GM18499 (cell line): ENCODE measurements around the gene LRRTM2.

Experiments
- ATAC-seq: cut with Tn5 transposase; IDR thresholded peaks from one replicate; pipeline ENCODE4 v1.9.1; 2021; ENCODE audit warnings: moderate number of reproducible peaks; ENCODE audit not compliant: insufficient read depth, unreplicated experiment

Gene LRRTM2

GRCh38 chr5:138884554-138884953, 9.4 kb upstream of the LRRTM2 start:
- ATAC-seq: no peak

- no peak for ATAC-seq
These were observed 9.0 kb upstream of the LRRTM2 start for GRCh38 chr5:138884094-138884493.

- no peak for ATAC-seq
These were observed 8.1 kb upstream of the LRRTM2 start for GRCh38 chr5:138883211-138883610.

- no peak for ATAC-seq
These were observed 3.5 kb upstream of the LRRTM2 start for GRCh38 chr5:138878437-138879235.

GRCh38 chr5:138876811-138877210, 1.7 kb upstream of the LRRTM2 start:
- ATAC-seq: no peak

GRCh38 chr5:138875946-138876345, 811 bp upstream of the LRRTM2 start:
- ATAC-seq: no peak

GRCh38 chr5:138875552-138875875, 379 bp upstream of the LRRTM2 start:
- no peak for ATAC-seq

GRCh38 chr5:138874241-138874640, 894 bp downstream of the LRRTM2 start:
- no peak for ATAC-seq

- no peak for ATAC-seq
These were observed 1.5 kb downstream of the LRRTM2 start for GRCh38 chr5:138873466-138874221.

- no peak for ATAC-seq
These were observed 2.2 kb downstream of the LRRTM2 start for GRCh38 chr5:138872841-138873465.

GRCh38 chr5:138870611-138871010, 4.5 kb downstream of the LRRTM2 start:
- no peak for ATAC-seq

- ATAC-seq: no peak
These were observed 5.2 kb downstream of the LRRTM2 start for GRCh38 chr5:138869763-138870500.

- ATAC-seq: no peak
These were observed 6.1 kb downstream of the LRRTM2 start for GRCh38 chr5:138869038-138869437.

- no peak for ATAC-seq
These were observed 8.1 kb downstream of the LRRTM2 start for GRCh38 chr5:138867011-138867410.

GRCh38 chr5:138853132-138853531, 22.0 kb downstream of the LRRTM2 start:
- no peak for ATAC-seq

GRCh38 chr5:138850865-138851435, 24.2 kb downstream of the LRRTM2 start:
- ATAC-seq: no peak

- ATAC-seq: no peak
These were observed 25.3 kb downstream of the LRRTM2 start for GRCh38 chr5:138849882-138850281.

GRCh38 chr5:138849439-138849838, 25.7 kb downstream of the LRRTM2 start:
- no peak for ATAC-seq

GRCh38 chr5:138844812-138845513, 30.2 kb downstream of the LRRTM2 start:
- ATAC-seq: no peak

GRCh38 chr5:138844125-138844461, 31.0 kb downstream of the LRRTM2 start:
- ATAC-seq: no peak
